Upper lobe of left lung (tissue), 6 donors: ENCODE data around the gene NOXRED1. TPM values are rescaled to one million over a fixed set of nuclear protein-coding genes. Genes with fewer than 3 reads are reported as not detected.

Experiments used
- ATAC-seq, 2 donors: fragments of 200-7000 bp; cut with Tn5 transposase; one replicate each; pipeline ENCODE4 v1.9.1; 2022; ENCODE audit warnings: mild to moderate bottlenecking in 2 of 2, moderate library complexity in 2 of 2; ENCODE audit not compliant: low FRiP score in 2 of 2
- DNase-seq, 2 donors: peaks; one replicate each; pipeline ENCODE4 v3.0.0-alpha.2; 2019 to 2020
- H3K27ac ChIP-seq, 4 donors: fragments of 200-600 bp; sonication (generic); one replicate each; pipeline ENCODE4 v1.5.1; 2016 to 2019
- H3K27me3 ChIP-seq, 4 donors: fragments of 200-600 bp; sonication (generic); one replicate each; pipeline ENCODE4 v1.5.1; 2017 to 2019
- H3K36me3 ChIP-seq, 4 donors: fragments of 200-600 bp; sonication (generic); one replicate each; pipeline ENCODE4 v1.5.1; 2016 to 2019
- H3K4me1 ChIP-seq, 4 donors: fragments of 200-600 bp; sonication (generic); one replicate each; pipeline ENCODE4 v1.5.1; 2018 to 2019
- H3K4me3 ChIP-seq, 4 donors: fragments of 200-600 bp; sonication (generic); one replicate each; pipeline ENCODE4 v1.5.1; 2017 to 2019; ENCODE audit warnings: mild to moderate bottlenecking in 2 of 4, moderate library complexity in 1 of 4
- H3K9me3 ChIP-seq, 4 donors: fragments of 200-600 bp; sonication (generic); one replicate each; pipeline ENCODE4 v1.5.1; 2018 to 2019
- CTCF ChIP-seq, 6 experiments: fragments of 450-650 bp in 4 of 6; fragments of 200-600 bp in 2 of 6; sonication (generic) in 2 of 6; IDR thresholded peaks; one replicate each; pipeline ENCODE4 v1.5.1; 2016 to 2019; ENCODE audit warnings: antibody characterized with exemption in 6 of 6
- EP300 ChIP-seq, 4 donors: sonication (generic); formaldehyde crosslinking; IDR thresholded peaks; one replicate each; pipeline ENCODE4 v1.5.1; 2017; ENCODE audit warnings: antibody characterized with exemption in 4 of 4, control low read depth in 2 of 4
- POLR2A ChIP-seq, 4 donors: fragments of 450-650 bp; IDR thresholded peaks; one replicate each; pipeline ENCODE4 v1.5.1; 2016 to 2017; ENCODE audit warnings: antibody characterized with exemption in 4 of 4, mild to moderate bottlenecking in 2 of 4
- POLR2AphosphoS5 ChIP-seq, 2 donors: sonication (generic); formaldehyde crosslinking; IDR thresholded peaks; one replicate each; pipeline ENCODE4 v1.5.1; 2017; ENCODE audit warnings: antibody characterized with exemption in 2 of 2
- WGBS, 2 donors: methylation state at CpG; one replicate each; pipeline ENCODE4 v1.1.5; 2017 to 2018; 5-methylcytosine and 5-hydroxymethylcytosine counted together
- small RNA-seq, 4 donors: library from RNA; depleted of rRNA; stranded (forward); fragments of <200 nt; gene quantifications; one replicate each; pipeline ENCODE3, GENCODE V24; 2016
- total RNA-seq, 6 donors: library from RNA; depleted of rRNA in 4 of 6; stranded (reverse); fragments of >200 nt in 4 of 6; gene quantifications; one replicate each; pipeline versions ENCODE4 v1.1.0 to v1.2.1, GENCODE V29; 2016 to 2021
- donor health status: DM: no; HTN: no; CAD: no; lungs with moderate emphysema.
- donor health status: DM: no; HTN: yes; CAD: no; lungs with severe emphysema.

NOXRED1 gene
- total RNA-seq, 6 donors from 2014 or later = 0.30 to 0.40 (median 0.31) TPM; not detected in 2

GRCh38 chr14:77347751-77348150, 75.6 kb downstream of the NOXRED1 start:
- DNase-seq (no peak), ATAC-seq (peak in 1 of 2 donors; percentile 66)
- Histone ChIP-seq H3K27me3 (no peaks in the 10 kb centered on the region), H3K4me3 (no peak overlapping the region), H3K27ac (no peak overlapping the region), H3K4me1 (no peaks in the 10 kb centered on the region), H3K9me3 (no peaks in the 10 kb centered on the region), H3K36me3 (peaks cover 0 to 28% (median 5%) of the 10 kb centered on the region in 4 donors)
- TF ChIP-seq POLR2A (IDR thresholded peaks at IDR 0.05) = no peak
- TF ChIP-seq CTCF (IDR thresholded peaks at IDR 0.05) = no peak
- no peak for TF ChIP-seq EP300 (IDR thresholded peaks at IDR 0.05)
- TF ChIP-seq POLR2AphosphoS5 (IDR thresholded peaks at IDR 0.05) = no peak
- 51 to 66% methylated on average over 3 of the region's 3 CpGs for WGBS, 2 donors

- Histone ChIP-seq H3K4me3 (no peak overlapping the region), H3K27ac (no peak overlapping the region), H3K9me3 (no peaks in the 10 kb centered on the region), H3K27me3 (no peaks in the 10 kb centered on the region), H3K4me1 (no peaks in the 10 kb centered on the region), H3K36me3 (peaks cover 10 to 41% (median 12%) of the 10 kb centered on the region in 4 donors)
- ATAC-seq (no peak), DNase-seq (no peak)
- WGBS, 2 donors = 84 to 89% methylated on average over 2 of the region's 2 CpGs
- no peak for TF ChIP-seq POLR2AphosphoS5 (IDR thresholded peaks at IDR 0.05)
- TF ChIP-seq EP300 (IDR thresholded peaks at IDR 0.05) = no peak
- no peak for TF ChIP-seq POLR2A (IDR thresholded peaks at IDR 0.05)
- no peak for TF ChIP-seq CTCF (IDR thresholded peaks at IDR 0.05)
Observed at GRCh38 chr14:77346495-77346894, 76.8 kb downstream of the NOXRED1 start.

- H3K4me1 ChIP-seq = no peaks in the 10 kb centered on the region
- no peak for ATAC-seq
- peaks cover 10 to 49% (median 23%) of the 10 kb centered on the region in 4 donors for H3K36me3 ChIP-seq
- no peaks in the 10 kb centered on the region for H3K9me3 ChIP-seq
- H3K4me3 ChIP-seq = no peak overlapping the region
- TF ChIP-seq POLR2AphosphoS5 (IDR thresholded peaks at IDR 0.05) = no peak
- no peak for TF ChIP-seq EP300 (IDR thresholded peaks at IDR 0.05)
- no peak for TF ChIP-seq CTCF (IDR thresholded peaks at IDR 0.05)
- no peak for TF ChIP-seq POLR2A (IDR thresholded peaks at IDR 0.05)
- 86 to 87% methylated on average over 3 of the region's 3 CpGs for WGBS, 2 donors
- no peak overlapping the region for H3K27ac ChIP-seq
- DNase-seq = no peak
- no peaks in the 10 kb centered on the region for H3K27me3 ChIP-seq
Observed at GRCh38 chr14:77344377-77344996, 78.8 kb downstream of the NOXRED1 start.

Small RNA genes lying within 50 kb of the gene (small RNA-seq; reads per million reads assigned to genes)
- 0 reads per million in 4 donors for gene RF00404

Other genes starting within 250 kb of the NOXRED1 start
- gene TMEM63C, start 241.7 kb downstream of the NOXRED1 start, total RNA-seq = 1 to 10 TPM in 1 of 6 donors, under 1 TPM in 3, not detected in 2; 0.15 to 8.3 (median 0.80) TPM
- gene NGB, start 152.3 kb downstream of the NOXRED1 start, total RNA-seq = under 1 TPM in 1 of 6 donors, not detected in 5; 0.30 TPM
- gene POMT2, start 102.6 kb downstream of the NOXRED1 start, total RNA-seq = 10 to 100 TPM; 14.6 to 36.7 (median 25.4) TPM
- 10 to 100 TPM; 12.4 to 35.6 (median 19.0) TPM for gene GSTZ1, start 102.5 kb downstream of the NOXRED1 start, total RNA-seq
- gene TMED8, start 46.4 kb downstream of the NOXRED1 start, total RNA-seq = 10 to 100 TPM in 4 of 6 donors, 1 to 10 TPM in 2; 7.8 to 20.6 (median 11.2) TPM
- gene SAMD15, start 46.1 kb downstream of the NOXRED1 start, total RNA-seq = 1 to 10 TPM in 4 of 6 donors, under 1 TPM in 2; 0.67 to 8.8 (median 1.5) TPM
- 10 to 100 TPM in 4 of 6 donors, 1 to 10 TPM in 2; 7.1 to 19.2 (median 16.8) TPM for gene VIPAS39, start 34.1 kb upstream of the NOXRED1 start, total RNA-seq
- gene AHSA1, start 34.6 kb upstream of the NOXRED1 start, total RNA-seq = 100 to 1,000 TPM in 1 of 6 donors, 10 to 100 TPM in 5; 41.9 to 110 (median 93.3) TPM
- gene ISM2, start 75.3 kb upstream of the NOXRED1 start, total RNA-seq = not detected
- gene SPTLC2, start 193.1 kb upstream of the NOXRED1 start, total RNA-seq = 10 to 100 TPM; 28.0 to 72.3 (median 37.7) TPM